ENCODE results near the gene CDCA4.

DNA sequence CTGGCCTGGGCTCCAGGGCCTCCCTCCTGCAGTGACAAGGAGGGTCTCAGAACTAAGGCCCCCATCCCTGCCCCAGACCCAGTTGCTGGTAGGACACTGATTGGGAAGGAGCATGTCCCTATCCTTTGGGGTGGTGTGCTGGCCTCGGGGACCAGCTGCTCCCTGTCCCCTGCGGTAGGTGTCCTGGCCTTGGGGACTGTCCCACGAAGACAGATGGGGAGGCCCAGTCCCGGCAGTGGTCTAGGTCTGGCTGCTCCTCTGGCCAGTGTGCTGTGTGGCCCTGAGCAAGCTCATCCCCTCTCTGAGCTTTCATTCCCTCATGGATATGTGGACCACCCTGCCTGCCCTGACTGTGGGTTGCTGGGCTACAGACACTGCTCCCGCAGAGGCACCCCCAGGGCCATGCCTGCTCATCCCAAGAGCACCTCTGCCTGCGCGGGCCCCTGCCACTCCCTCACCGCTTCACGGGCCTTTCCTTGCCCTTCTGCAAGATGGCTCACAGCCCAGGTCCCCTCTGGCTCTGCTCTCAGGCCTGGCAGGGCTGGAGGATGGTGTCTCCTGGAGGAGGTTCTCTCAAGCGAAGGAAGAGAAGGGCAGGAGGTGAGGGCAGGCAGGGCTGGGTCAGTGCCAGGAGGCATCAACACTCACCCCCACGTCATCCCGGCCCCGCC lies 55.2 kb downstream of the CDCA4 start:
- TF ChIP-seq, protein P1, sequence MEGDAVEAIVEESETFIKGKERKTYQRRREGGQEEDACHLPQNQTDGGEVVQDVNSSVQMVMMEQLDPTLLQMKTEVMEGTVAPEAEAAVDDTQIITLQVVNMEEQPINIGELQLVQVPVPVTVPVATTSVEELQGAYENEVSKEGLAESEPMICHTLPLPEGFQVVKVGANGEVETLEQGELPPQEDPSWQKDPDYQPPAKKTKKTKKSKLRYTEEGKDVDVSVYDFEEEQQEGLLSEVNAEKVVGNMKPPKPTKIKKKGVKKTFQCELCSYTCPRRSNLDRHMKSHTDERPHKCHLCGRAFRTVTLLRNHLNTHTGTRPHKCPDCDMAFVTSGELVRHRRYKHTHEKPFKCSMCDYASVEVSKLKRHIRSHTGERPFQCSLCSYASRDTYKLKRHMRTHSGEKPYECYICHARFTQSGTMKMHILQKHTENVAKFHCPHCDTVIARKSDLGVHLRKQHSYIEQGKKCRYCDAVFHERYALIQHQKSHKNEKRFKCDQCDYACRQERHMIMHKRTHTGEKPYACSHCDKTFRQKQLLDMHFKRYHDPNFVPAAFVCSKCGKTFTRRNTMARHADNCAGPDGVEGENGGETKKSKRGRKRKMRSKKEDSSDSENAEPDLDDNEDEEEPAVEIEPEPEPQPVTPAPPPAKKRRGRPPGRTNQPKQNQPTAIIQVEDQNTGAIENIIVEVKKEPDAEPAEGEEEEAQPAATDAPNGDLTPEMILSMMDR (IDR thresholded peaks at IDR 0.05; ENCODE audit: poor library complexity), result no peak
- no peak for TF ChIP-seq EZH2 (IDR thresholded peaks at IDR 0.05; ENCODE audit: borderline replicate concordance)

Measured in hepatocyte (in vitro differentiated cells).